H9 (cell line): Measurements from ENCODE around the gene SLC29A1. TPM values are rescaled to one million over a fixed set of nuclear protein-coding genes. Genes with fewer than 3 reads are reported as not detected.

ENCODE experiments used
- DNase-seq: peaks from one replicate; pipeline ENCODE4 v3.0.0-alpha.2; 2017
- H2AFZ ChIP-seq: one replicate; pipeline ENCODE4 v1.6.1; 2013; ENCODE audit warnings: mild to moderate bottlenecking, low read length, control low read depth, moderate library complexity
- H2AK5ac ChIP-seq: 2 replicates; pipeline ENCODE4 v1.6.1; 2013; ENCODE audit warnings: low read length, control low read depth, mixed read lengths; ENCODE audit not compliant: insufficient read length
- H2BK120ac ChIP-seq: one replicate; pipeline ENCODE4 v1.6.1; 2013; ENCODE audit warnings: low read depth, mild to moderate bottlenecking, low read length, control low read depth, inconsistent platforms; ENCODE audit not compliant: poor library complexity, severe bottlenecking
- H2BK12ac ChIP-seq: 2 replicates; pipeline ENCODE4 v1.6.1; 2013; ENCODE audit warnings: low read length, control low read depth, mixed read lengths, low read depth; ENCODE audit not compliant: insufficient read length
- H2BK15ac ChIP-seq: 2 replicates; pipeline ENCODE4 v1.6.1; 2013; ENCODE audit warnings: low read depth, low read length, control low read depth
- H2BK20ac ChIP-seq: one replicate; pipeline ENCODE4 v1.6.1; 2013; ENCODE audit warnings: low read depth, mild to moderate bottlenecking, low read length, control low read depth, inconsistent platforms; ENCODE audit not compliant: poor library complexity, severe bottlenecking
- H2BK5ac ChIP-seq: 2 replicates; pipeline ENCODE4 v1.6.1; 2013; ENCODE audit warnings: low read length, control low read depth, mixed read lengths; ENCODE audit not compliant: insufficient read length
- H3K14ac ChIP-seq: 2 replicates; pipeline ENCODE4 v1.6.1; 2013; ENCODE audit warnings: low read length, control low read depth; ENCODE audit not compliant: insufficient read depth
- H3K18ac ChIP-seq: 2 replicates; pipeline ENCODE4 v1.6.1; 2013; ENCODE audit warnings: low read depth, mild to moderate bottlenecking, mixed read lengths, low read length, control low read depth; ENCODE audit not compliant: insufficient read length
- H3K23ac ChIP-seq: 2 replicates; pipeline ENCODE4 v1.6.1; 2013; ENCODE audit warnings: low read length, control low read depth, mixed read lengths, low read depth; ENCODE audit not compliant: insufficient read length
- H3K23me2 ChIP-seq: 2 replicates; pipeline ENCODE4 v1.6.1; 2013; ENCODE audit warnings: low read depth, mild to moderate bottlenecking, mixed read lengths, low read length, control low read depth; ENCODE audit not compliant: insufficient read length, poor library complexity, severe bottlenecking
- H3K27ac ChIP-seq: 2 replicates; pipeline ENCODE4 v1.5.1; 2013; ENCODE audit warnings: low read length, control low read depth, mixed read lengths, low read depth; ENCODE audit not compliant: insufficient read length
- H3K27me3 ChIP-seq: 2 replicates; pipeline ENCODE4 v1.6.1; 2013; ENCODE audit warnings: low read length, control low read depth, inconsistent platforms; ENCODE audit not compliant: insufficient read depth
- H3K4ac ChIP-seq: 2 replicates; pipeline ENCODE4 v1.6.1; 2013; ENCODE audit warnings: low read depth, mild to moderate bottlenecking, control low read depth, inconsistent platforms, low read length, moderate library complexity
- H3K4me1 ChIP-seq: 2 replicates; pipeline ENCODE4 v1.6.1; 2013; ENCODE audit warnings: low read length, control low read depth, inconsistent platforms; ENCODE audit not compliant: insufficient read depth
- H3K4me2 ChIP-seq: 2 replicates; pipeline ENCODE4 v1.6.1; 2013; ENCODE audit warnings: low read length, control low read depth, mixed read lengths; ENCODE audit not compliant: insufficient read length, insufficient read depth
- H3K56ac ChIP-seq: 2 replicates; pipeline ENCODE4 v1.6.1; 2013; ENCODE audit warnings: low read depth, mild to moderate bottlenecking, mixed read lengths, low read length, control low read depth; ENCODE audit not compliant: insufficient read length
- H3K79me1 ChIP-seq: 2 replicates; pipeline ENCODE4 v1.6.1; 2013; ENCODE audit warnings: low read depth, mild to moderate bottlenecking, moderate library complexity, low read length, control low read depth, inconsistent platforms; ENCODE audit not compliant: insufficient read depth, poor library complexity, severe bottlenecking
- H3K79me2 ChIP-seq: 2 replicates; pipeline ENCODE4 v1.6.1; 2013; ENCODE audit warnings: low read length, control low read depth, inconsistent platforms; ENCODE audit not compliant: insufficient read depth
- H3K9ac ChIP-seq: 2 replicates; pipeline ENCODE4 v1.6.1; 2013; ENCODE audit warnings: low read length, control low read depth, mixed read lengths; ENCODE audit not compliant: insufficient read length; ENCODE audit errors: extremely low read depth
- H3K9me3 ChIP-seq: one replicate; pipeline ENCODE4 v1.6.1; 2013; ENCODE audit warnings: low read depth, low read length, inconsistent platforms; ENCODE audit not compliant: control insufficient read depth
- H3T11ph ChIP-seq: one replicate; pipeline ENCODE4 v1.6.1; 2013; ENCODE audit warnings: mild to moderate bottlenecking, low read length, control low read depth, inconsistent platforms
- H4K20me1 ChIP-seq: one replicate; pipeline ENCODE4 v1.6.1; 2013; ENCODE audit not compliant: control insufficient read depth, insufficient read length, insufficient read depth
- H4K5ac ChIP-seq: 2 replicates; pipeline ENCODE4 v1.6.1; 2013; ENCODE audit warnings: low read depth, mild to moderate bottlenecking, mixed read lengths, low read length, control low read depth; ENCODE audit not compliant: insufficient read length
- H4K8ac ChIP-seq: replicated peaks from 2 replicates; pipeline ENCODE4 v1.6.1; 2013; ENCODE audit warnings: low read length, control low read depth, mixed read lengths, low read depth; ENCODE audit not compliant: insufficient read length
- H4K91ac ChIP-seq: 2 replicates; pipeline ENCODE4 v1.6.1; 2013; ENCODE audit warnings: low read depth, mild to moderate bottlenecking, moderate library complexity, mixed read lengths, low read length, control low read depth; ENCODE audit not compliant: insufficient read length
- H3K27ac Mint-ChIP-seq, 3 experiments: 2 replicates in 2 of 3; 3 replicates in 1 of 3; pipeline ENCODE4 v1.8.0; 2020 to 2021; ENCODE audit warnings: mixed read lengths in 3 of 3, mild to moderate bottlenecking in 1 of 3, moderate library complexity in 1 of 3
- H3K27me3 Mint-ChIP-seq: 2 replicates; pipeline ENCODE4 v1.8.0; 2021; ENCODE audit warnings: low read depth, mild to moderate bottlenecking, moderate library complexity, mixed read lengths
- H3K36me3 Mint-ChIP-seq, 3 experiments: 2 replicates in 2 of 3; 3 replicates in 1 of 3; pipeline ENCODE4 v1.8.0; 2020 to 2021; ENCODE audit warnings: low read depth in 3 of 3, mixed read lengths in 3 of 3; ENCODE audit not compliant: insufficient read depth in 1 of 3
- H3K4me1 Mint-ChIP-seq, 2 experiments: 2 replicates each; pipeline ENCODE4 v1.8.0; 2020; ENCODE audit warnings: mixed read lengths in 2 of 2
- H3K4me3 Mint-ChIP-seq, 2 experiments: 2 replicates in 1 of 2; 3 replicates in 1 of 2; pipeline ENCODE4 v1.8.0; 2020 to 2021; ENCODE audit warnings: mild to moderate bottlenecking in 2 of 2, mixed read lengths in 2 of 2, moderate library complexity in 1 of 2
- H3K9me3 Mint-ChIP-seq, 2 experiments: 2 replicates in 1 of 2; 3 replicates in 1 of 2; pipeline ENCODE4 v1.8.0; 2020; ENCODE audit warnings: mild to moderate bottlenecking in 2 of 2, mixed read lengths in 2 of 2, moderate library complexity in 1 of 2
- WGBS: extraction: QIAGEN DNeasy Blood & Tissue Kit; methylation state at CpG from one replicate; pipeline ENCODE4 v1.1.7; 2013; ENCODE audit warnings: missing lambda C conversion rate, low lambda C conversion rate, mixed read lengths; ENCODE audit not compliant: insufficient read length; ENCODE audit errors: extremely low coverage; 5-methylcytosine and 5-hydroxymethylcytosine counted together
- total RNA-seq: library from RNA; stranded (reverse); gene quantifications from 2 replicates; pipeline ENCODE4 v1.2.1, GENCODE V29; 2021
- TF ChIP-seq, protein P1 (sequence below): fragments of 200-600 bp; sonication (generic); conservative IDR thresholded peaks from 3 replicates; pipeline ENCODE4 v1.8.0; 2021; ENCODE audit warnings: antibody characterized with exemption, mild to moderate bottlenecking

Gene SLC29A1
- total RNA-seq, 1 experiment from 2014 or later = 124 TPM

- Mint-ChIP-seq H3K4me3 (peak overlapping the region; percentile 68), H3K4me1 (peaks cover 62 to 63% of the 10 kb centered on the region in 2 experiments), H3K27me3 (peaks cover 3% of the 10 kb centered on the region), H3K36me3 (peaks cover 0 to 3% (median 0%) of the 10 kb centered on the region in 3 experiments; a peak in 2 of 7 replicates), H3K9me3 (no peaks in the 10 kb centered on the region; a peak in 1 of 5 replicates), H3K27ac (peak overlapping the region in 2 of 3 experiments; percentile 91 to 94; a peak in 5 of 7 replicates)
- Histone ChIP-seq H4K8ac (no peak overlapping the region), H3K14ac (no peak overlapping the region), H3K79me1 (peaks cover 8% of the 10 kb centered on the region), H3K27ac (no peak overlapping the region), H2BK120ac (no peak overlapping the region), H2BK12ac (no peak overlapping the region), H3T11ph (no peak overlapping the region), H3K27me3 (no peaks in the 10 kb centered on the region), H3K23ac (no peak overlapping the region), H2BK20ac (no peak overlapping the region), H3K23me2 (peaks cover 22% of the 10 kb centered on the region), H3K4ac (no peak overlapping the region), H3K4me2 (peak overlapping the region; percentile 4), H3K9ac (no peak overlapping the region), H4K20me1 (no peaks in the 10 kb centered on the region), H2AFZ (no peak overlapping the region), H3K18ac (no peak overlapping the region), H2AK5ac (no peak overlapping the region), H2BK15ac (no peak overlapping the region), H3K9me3 (no peaks in the 10 kb centered on the region), H3K4me1 (peaks cover 16% of the 10 kb centered on the region; the same call in 1 of the 2 replicates), H2BK5ac (no peak overlapping the region), H3K56ac (no peak overlapping the region), H4K5ac (no peak overlapping the region), H3K79me2 (peaks cover 9% of the 10 kb centered on the region; the same call in 1 of the 2 replicates), H4K91ac (no peak overlapping the region)
- no peak for DNase-seq
- no CpG with 5 or more reads among the region's 28 CpGs for WGBS
- TF ChIP-seq, protein P1, sequence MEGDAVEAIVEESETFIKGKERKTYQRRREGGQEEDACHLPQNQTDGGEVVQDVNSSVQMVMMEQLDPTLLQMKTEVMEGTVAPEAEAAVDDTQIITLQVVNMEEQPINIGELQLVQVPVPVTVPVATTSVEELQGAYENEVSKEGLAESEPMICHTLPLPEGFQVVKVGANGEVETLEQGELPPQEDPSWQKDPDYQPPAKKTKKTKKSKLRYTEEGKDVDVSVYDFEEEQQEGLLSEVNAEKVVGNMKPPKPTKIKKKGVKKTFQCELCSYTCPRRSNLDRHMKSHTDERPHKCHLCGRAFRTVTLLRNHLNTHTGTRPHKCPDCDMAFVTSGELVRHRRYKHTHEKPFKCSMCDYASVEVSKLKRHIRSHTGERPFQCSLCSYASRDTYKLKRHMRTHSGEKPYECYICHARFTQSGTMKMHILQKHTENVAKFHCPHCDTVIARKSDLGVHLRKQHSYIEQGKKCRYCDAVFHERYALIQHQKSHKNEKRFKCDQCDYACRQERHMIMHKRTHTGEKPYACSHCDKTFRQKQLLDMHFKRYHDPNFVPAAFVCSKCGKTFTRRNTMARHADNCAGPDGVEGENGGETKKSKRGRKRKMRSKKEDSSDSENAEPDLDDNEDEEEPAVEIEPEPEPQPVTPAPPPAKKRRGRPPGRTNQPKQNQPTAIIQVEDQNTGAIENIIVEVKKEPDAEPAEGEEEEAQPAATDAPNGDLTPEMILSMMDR = no peak
Observed at GRCh38 chr6:44219815-44220784, 3.3 kb upstream of the SLC29A1 start.
